Fibroblast of skin of right quadriceps (primary cell): Measurements from ENCODE around the gene CCDC180.
"Not testable (repeated sequence)": the region's sequence is repeated elsewhere in the genome, so short reads cannot be mapped to it uniquely, and the experiment has no call there.

Experiments used
- DNase-seq: peaks from one replicate; pipeline ENCODE4 v3.0.0-alpha.2; 2013

Gene CCDC180

DNA sequence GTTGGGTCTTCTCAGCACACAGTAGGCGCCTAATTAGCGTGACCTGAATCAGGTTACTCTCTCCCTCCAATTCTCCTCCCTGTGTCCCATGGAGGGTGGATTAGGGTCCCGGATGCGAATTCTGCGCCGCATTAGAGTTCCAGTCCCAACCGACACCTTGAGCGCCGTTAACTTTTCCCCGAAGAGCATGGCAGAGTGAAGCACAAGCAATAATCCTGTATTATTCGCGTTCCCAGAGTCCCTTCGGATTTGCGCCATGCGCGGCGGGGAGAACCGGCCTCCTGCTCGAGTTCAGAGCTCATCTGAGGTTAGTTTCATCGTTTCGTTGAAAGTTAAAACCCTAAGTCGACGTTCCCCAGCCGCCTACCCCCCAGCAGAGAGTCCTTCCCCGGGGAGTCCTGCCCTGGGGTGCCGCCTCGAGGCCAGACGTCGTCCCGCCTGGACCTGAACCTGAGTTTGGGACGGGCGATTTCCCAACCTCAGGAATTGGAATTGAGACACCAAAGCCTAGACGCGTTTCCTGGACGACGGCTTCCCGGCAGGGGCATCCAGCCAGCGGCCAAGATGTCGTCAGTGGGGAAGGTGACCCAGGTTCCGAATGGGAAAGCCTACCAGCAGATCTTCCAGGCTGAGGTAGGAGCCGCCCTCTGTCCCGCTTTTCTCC lies at the start of gene CCDC180:
Gene CCDC180, plus strand, starts transcription at position 160 of the 664 bp plus-strand sequence. Its CDS starts 405 bp downstream, at position 565.
- DNase-seq = peak; percentile 9

DNA sequence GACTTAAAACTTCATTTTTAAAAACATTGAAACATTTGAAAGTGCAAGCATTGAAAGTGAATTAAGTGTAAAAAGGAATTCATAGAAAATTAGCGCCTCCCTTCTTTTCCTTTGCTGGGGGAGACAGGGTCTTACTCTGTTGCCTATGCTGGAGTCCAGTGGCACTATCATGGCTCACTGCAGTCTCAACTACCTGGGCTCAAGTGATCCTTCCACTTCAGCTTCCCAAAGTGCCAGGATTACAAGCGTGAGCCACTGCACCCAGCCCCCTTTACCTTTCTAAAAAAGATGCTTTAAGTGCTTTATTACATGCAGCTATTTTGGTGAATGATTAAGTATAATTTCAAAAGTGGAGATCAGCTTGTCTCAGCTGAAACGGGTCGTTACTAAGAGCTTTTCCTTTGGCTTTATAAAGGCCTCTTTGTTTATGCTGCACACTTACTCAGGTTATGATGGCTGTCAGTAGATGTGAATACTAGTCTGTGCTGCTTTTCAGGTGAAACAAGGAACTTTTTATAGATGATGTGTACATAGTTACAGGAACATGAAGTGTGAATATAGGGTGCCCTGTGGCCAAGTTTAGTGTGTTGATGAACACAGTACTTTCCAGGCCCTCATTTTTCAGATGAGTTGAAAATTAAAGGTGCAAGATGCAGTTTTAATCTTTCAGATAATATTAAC lies 47.5 kb upstream of the CCDC180 start:
- DNase-seq = not testable (repeated sequence)

DNA sequence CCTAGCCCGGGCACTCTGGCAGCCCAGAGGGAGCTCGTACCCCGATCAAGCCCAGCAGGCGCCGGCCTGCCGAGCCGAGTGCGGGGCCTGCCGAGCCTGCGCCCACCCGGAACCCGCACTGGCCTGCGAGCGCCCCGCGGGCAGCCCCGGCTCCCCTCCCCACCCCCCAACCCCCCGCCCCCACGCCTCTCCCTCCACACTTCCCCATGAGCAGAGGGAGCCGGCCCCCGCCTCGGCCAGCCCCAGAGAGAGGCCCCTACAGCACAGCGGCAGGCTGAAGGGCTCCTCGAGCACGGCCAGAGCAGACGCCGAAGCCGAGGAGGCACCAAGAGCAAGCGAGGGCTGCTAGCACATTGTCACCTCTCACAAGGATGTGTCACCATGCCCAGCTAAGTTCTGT lies 36.2 kb upstream of the CCDC180 start:
- DNase-seq = no peak

DNA sequence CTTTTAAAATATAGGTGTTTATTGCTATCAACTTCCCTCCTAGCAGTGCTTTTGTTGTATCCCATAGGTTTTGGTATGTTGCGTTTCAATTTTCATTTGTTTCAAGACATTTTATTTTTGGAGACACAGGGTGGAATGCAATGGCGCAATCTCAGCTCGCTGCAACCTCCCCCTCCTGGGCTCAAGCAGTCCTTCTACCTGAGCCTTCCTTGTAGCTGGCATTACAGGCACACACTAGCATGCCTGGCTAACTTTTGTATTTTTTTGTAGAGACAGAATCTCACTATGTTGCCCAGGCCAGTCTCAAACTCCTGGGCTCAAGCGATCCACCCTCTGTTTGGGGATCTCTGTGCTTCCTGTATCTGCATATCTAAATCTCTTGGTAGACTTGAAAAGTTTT lies 35.4 kb upstream of the CCDC180 start:
- DNase-seq = no peak

DNA sequence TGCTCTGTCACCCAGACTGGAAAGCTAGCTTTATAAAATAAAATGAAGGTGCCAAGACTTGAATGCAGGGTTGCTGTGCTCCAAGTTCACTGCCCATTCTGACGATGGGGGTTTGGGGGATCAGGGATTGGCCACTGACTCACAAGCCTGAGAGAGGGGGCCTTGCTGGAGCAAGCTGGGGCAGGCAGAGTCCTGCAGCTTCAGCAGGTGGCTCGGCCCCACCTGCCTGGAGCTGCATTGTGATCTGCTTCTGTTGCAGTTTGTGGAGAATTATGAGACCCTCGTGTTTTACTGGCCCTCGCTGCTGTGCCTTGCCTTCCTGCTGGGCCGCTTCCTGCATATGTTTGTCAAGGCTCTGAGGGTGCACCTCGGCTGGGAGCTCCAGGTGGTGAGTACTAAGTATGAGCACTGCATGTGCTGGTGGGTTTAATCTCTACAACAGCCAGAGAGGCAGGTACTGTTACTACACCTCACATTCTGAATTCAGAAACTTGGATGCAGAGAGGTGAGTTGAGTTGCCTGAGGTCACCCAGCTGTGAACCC lies 31.1 kb upstream of the CCDC180 start:
- no peak for DNase-seq

DNA sequence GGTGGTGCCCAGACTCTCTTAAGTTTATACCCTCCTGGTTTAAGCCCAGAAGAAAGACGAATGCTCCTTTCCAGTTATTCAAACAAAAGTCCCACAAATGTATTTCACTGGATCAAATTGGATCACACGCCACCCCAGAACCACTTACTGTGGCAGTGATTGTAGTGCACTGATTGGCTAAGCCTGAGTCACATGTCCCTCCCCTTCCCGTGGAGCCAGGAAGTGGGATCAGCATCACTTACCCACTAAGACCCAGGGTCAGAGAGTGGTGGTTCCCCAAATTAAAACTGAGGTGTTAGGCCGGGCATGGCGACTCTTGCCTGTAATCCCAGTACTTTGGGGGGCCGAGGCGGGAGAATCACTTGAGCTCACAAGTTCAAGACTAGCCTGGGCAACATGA lies 29.5 kb upstream of the CCDC180 start:
- no peak for DNase-seq

DNA sequence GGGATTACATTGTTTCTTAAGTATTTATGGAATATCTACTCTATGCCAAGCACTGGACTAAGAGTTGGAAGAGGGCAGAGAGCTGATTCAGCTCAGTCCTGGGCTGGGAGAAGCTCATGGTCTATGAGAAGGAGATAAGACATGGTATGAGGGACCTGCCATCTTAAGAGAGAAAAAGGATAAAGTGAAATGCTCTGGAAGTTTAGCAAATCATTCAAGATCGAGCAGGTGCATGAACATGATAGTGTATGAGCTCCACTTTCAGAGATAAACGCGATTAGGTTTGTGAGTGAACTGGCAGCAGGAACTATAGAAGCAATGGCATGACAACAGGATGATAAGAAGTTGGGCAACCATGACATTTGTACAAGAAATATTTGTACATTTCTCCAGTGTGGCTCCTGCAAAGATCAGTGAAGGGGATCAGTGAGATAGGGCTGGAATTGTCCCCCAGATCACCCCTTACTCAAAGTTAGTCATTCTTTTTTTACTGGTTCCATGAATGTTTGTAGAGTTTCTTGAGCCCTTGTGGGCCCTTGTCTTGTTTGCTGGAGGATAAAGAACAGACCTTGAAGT lies 26.6 kb upstream of the CCDC180 start:
- no peak for DNase-seq

DNA sequence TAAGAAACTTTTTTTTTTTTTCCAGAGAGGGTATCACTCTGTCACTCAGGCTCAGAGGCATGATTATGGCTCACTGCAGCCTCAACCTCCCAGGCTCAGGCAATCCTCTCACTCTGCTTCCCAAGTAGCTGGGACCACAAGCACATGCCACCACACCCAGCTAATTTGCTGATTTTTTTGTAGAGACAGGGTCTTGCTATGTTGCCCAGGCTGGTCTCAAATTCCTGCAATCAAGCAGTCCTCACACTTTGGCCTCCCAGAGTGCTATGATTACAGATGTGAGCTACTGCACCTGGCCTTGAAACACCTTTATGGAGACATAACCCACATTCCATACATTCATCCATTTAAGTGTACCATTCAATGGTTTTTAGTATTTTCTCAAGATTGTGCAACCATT lies 23.7 kb upstream of the CCDC180 start:
- DNase-seq = no peak

DNA sequence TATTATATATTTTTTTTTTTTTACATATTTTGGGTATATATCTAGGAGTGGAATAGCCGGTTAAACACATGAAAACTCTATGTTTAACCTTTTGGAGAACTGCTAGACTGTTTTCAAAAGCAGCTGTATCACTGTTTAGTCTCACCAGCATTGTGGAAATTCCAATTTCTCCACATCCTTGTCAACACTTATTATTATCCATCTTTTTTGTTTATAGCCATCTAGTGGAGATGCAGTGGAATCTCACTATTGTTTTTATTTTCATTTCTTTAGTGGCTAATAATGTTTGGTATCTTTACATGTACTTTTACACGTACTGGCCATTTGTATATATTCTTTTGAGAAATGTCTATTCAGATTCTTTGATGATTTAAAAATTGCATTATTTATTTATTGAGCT lies 22.7 kb upstream of the CCDC180 start:
- DNase-seq = no peak

DNA sequence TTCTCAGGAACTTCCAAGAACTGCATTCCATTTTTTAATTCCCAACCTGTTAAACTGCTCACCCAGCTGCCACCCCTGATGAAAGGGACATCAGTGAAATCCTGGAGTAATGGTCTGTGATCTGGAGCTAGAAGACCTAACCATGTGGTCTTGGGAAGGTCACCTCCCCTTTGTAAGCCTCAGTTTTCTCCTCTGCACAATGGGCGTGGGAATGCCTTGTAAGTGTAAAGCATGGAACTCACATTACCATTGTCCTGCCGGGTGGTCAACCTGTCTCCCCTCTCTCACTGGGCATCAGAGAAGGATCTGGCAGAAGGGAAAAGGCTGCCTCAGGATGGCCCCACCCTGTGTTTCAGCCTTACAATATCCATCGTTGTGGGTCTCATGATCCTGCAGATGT lies 15.3 kb upstream of the CCDC180 start:
- DNase-seq = no peak

DNA sequence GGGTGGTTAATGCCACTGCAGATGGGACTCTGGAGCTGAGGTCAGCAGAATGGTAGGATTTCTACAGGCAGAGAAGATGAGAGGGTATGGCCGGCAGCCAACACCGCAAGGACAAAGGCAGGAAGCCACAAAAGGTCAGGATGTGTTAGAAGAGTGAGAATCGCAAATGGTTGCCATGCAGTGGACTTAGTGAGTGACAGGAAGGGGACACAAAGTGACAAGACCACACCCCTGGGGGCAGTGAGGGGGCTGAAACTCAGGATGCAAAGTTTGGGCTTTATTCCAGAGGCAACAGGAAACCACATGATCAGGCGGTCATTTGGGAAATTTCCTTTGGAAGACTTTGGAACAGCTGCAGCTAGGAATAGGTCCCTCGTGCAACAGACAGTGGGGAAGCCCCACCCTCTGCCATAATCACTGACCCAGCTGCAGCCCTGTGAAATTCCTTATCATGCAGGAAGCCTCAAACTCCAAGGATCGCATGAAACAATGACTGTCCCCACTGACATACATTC lies 14.2 kb upstream of the CCDC180 start:
- DNase-seq = peak; percentile 8

DNA sequence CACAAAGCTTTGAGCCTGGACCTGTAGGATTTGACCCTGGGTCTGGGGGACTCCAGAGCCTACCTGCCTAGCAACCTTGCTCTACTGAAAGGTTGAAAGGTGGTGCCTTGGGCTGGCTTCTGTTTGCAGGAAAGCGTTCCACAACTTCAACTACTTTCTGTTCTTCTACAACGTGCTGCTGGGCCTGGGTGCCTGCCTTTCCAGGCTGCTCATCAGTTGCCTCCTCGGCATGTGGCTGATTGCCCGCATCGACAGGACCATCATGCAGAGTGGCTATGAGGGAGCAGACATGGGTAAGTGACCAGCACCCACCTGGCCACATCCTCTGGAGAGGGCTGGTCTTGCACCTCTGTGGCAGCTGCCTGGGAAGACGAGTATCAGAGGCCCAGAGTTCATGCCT lies 13.6 kb upstream of the CCDC180 start:
- DNase-seq = no peak

DNA sequence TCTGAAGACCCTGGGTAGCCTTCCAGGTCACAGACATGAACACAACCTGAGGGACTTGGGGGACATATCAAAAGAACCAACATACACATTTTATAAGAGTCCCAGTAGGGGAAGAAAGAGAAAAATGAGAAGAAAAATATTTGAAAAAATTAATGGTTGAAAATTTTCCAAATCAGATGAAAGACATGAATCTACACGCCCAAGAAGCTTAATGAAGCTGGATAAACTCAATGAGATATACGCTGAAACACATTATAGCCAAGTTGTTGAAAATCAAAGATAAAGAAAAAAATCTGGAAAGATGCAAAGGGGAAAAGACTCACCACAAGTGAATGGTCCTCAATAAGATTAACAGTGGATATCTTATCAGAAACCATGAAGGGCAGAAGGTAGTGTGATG lies 9.6 kb upstream of the CCDC180 start:
- DNase-seq = no peak

DNA sequence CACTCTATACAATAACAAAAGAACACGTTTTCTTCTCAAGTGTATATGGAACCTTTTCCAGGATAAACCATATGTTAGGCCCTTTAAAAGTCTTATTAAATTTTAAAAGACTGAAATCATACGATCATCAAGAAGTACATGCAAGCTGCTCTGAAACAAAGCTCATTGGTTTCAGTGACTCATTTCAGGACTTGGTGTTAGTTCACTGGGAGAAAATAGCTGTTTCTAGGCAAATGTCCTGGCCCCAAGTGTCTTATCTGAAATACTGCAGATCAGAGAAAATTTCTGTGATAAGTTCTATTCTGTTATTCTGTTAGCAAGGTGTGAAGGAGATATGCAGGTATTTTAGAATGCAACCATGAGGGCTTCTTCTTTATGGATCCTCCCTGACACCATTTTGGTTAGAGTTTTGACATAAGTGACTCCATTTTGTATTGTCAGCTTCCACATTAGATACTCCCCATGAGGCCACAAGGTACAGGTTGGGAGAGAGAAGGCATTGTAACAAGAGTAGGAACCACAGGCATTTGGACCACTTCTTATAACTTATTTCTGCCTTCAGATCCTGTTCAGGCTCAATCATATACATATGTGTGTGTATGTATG lies 7.5 kb upstream of the CCDC180 start:
- DNase-seq = no peak

DNA sequence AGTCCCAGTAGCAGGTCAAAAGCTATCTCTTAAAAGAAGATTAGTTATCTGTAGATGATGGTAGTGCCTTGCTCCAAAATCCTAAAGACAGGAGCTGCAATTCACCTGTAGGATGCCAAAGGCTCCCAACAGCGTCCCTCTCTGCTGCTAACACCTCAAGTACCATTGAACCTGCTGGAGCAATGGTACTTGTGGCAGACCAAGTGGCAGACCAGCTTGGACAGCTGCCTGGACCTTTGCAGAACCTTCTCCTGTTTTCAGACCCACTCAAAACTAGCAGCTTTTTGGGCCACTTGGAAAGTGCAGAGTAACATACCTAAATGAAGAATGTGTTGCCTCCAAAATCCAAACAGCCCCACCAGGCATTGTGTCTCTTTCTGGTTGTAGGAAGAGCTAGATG lies 6.9 kb upstream of the CCDC180 start:
- no peak for DNase-seq

DNA sequence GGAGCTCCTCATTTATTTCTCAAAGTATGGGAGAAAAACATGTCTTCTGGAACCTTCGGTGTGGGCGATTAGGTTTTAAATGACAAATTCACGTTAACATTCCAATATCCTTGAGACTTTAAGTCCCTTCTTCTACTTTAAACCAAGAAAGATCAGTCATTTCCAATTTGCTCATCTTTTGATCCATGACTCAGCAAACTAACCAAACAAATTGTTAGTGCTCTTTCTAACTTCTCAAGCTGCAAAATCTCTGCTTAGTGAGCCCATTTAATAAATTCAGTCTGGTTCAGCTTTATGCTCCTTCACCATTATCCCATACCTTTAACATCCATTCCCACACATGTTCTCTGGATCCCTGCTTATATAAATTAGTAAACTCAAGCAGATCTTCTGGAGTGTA lies 5.5 kb upstream of the CCDC180 start:
- no peak for DNase-seq

DNA sequence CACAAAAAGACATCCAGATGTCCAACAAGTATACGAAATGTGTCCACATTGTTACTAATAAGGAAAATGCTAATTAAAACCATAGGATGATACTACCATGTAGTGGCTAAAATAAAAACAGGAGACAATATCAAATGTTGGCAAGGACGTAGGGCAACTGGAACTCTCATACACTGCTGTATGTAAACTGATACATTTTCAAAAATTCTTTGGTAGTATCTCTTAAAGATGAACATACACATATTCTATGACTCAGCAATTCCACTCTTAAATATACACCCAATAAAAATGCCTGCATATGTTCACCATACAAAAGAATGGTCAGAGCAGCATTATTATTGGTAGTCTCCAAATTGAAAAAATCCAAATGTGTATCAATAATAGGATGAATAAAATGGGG lies 2.9 kb upstream of the CCDC180 start:
- DNase-seq = no peak

DNA sequence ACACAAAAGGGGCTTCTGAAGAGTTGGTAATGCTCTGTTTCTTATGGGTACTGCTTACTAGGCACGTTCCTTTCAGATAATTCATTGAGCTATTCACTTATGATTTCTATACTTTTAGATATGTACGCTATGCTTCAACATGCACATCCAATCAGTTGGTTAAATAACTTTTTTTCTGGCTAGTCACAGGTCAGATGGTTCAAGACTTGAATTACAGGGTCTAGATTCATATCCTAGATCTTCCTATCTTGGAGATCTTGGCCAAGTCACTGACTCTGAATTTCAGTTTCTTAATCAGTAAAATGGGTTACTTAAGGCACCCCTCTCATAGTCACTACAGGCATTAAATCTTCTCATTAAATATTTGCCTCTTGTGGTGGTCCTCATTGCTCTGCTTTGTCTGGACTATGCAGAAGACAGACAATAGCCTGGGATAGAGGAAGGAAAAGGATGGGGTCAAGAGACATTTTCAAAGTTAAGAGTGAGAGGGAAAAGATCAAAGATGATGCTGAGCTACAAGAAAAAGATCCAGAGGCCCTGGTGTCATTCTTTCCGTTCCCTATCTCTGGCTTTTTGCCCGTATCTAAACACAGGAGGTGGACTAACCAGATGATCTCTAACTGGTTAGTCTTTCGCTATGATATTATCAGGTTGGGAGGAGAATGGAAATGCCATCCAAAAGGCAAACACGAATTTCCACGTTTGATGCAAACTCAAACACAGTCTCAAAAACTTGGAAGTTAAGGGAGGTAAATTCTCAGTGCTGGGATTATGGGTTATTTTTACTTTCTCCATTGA lies 1.8 kb upstream of the CCDC180 start:
- DNase-seq = no peak

DNA sequence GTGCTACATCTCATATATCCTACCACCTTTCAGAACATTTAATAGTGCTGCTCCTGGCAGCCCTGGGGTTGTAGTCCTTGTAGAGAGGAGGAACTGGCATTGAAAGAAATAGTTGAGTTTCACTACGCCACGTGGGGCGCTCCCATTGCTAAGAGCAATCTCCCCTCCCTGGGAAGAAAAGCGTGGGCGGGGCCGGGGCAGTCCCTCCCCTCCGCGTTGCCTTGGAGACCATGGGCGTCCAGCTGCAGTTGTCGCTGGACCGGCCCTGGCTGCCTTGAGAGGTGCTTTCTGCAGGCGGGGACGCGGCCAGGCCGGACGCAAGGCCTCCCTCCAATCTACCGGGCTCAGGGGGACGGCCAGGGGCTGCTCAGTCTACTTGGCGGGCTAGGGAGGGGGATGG lies 368 bp upstream of the CCDC180 start:
- peak; percentile 53 for DNase-seq

DNA sequence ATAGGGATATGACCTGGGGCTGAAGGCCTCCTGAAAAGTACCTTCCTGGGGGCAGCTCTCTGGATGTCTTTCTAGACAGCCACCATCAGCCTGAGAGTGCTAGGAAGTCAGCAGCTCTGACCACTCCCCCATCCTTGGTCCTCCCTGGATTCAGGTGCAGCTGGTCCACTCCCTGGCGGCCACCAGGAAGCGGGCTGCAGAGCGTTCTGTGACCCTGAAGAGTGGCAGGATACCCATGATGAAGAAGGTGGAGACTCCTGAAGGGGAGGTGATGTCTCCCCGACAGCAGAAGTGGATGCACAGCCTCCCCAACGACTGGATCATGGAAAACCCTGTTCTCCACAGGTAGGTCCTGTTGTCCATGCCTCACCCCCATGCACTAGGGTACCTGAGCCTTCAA lies 1.8 kb downstream of the CCDC180 start:
- DNase-seq = no peak

DNA sequence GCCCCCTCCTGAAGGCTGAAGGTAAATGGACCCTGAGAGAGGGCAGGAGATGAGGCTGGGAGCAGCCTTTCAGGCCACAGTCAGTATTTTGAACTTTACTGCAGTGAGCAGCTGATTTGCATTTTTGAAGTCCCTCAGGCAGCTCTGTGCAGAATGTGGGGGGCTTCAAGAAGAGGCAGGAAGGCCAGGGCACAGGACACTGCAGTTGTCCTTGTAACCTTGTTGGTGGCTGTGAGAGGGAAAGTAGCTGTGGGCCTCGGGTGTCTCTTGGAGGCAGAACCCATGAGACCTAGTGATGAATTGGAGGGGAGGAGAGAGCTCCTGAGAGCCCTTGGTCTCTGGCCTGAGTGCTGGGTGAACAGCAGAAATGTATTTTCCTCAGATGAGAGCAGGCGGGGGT lies 2.6 kb downstream of the CCDC180 start:
- DNase-seq = no peak

DNA sequence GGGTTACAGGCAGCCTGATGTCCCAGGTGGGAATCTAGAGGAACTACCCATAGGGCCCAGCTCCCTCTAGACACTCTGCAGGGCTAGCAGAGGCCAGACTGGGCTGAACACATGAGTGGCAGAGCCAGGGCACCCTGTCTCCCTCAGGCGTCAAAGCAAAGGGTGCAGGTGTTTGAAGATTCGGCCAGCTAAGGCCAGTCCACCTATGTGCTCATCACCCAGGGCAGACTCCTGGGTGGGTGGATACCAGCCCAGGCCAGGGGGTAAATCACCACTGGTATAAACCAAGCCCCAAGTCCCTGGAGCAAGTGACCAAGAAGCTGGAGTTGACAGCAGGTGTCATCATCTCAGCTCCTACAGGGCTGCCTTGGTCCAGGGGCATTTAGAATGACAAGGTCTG lies 3.4 kb downstream of the CCDC180 start:
- DNase-seq = no peak
